Measurements from ENCODE around the gene CENPT.

Gene CENPT

GRCh38 chr16:67804853-67805542, 42.5 kb downstream of the CENPT start:
- no peak for DNase-seq (ENCODE audit: low read depth)
- no peak for TF ChIP-seq CTCF (IDR thresholded peaks at IDR 0.05; ENCODE audit: low read length, missing control alignments)
- peak overlapping the region; percentile 96 for H3K4me3 ChIP-seq (replicated peaks; ENCODE audit: low read depth, low read length)

DNA sequence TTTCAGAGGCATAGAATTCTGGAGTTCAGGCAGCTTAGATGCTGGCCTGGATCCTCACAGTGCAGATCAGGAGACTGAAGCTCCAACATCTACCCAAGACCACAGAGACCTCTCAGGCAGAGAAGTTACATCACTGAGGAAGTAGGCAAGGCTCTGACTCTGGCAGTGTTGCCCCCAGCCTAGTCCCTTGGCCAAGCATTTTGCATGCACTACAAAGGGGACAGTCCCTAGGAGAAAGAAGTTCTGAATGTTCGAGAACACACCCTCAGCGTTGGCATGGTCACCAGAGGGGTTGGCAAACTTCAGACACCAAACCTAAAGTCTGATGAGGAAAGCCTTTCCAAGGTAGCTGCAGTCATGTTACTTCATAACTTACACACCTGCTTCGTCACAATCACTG, 43.6 kb downstream of the CENPT start:
- no peak overlapping the region for H3K4me3 ChIP-seq (replicated peaks; ENCODE audit: low read depth, low read length)
- no peak for DNase-seq (ENCODE audit: low read depth)
- TF ChIP-seq CTCF (IDR thresholded peaks at IDR 0.05; ENCODE audit: low read length, missing control alignments): no peak

DNA sequence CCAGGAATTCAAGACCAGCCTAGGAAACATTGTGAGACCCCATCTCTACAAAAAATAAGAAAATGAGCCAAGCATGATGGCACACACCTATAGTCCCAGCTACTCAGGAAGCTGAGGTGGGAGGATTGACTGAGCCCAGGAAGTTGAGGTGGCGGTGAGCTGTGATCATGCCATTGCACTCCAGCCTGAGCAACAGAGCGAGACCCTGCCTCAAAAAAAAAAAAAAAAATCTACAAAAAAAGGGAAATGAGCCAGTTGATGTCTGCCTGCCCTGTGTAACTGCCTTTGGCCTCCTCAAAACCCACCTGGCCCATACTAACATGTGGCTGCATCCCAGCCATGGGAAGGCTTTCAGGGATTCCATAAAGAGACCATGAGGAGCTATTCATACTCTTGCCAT, 45.6 kb downstream of the CENPT start:
- no peak for DNase-seq (ENCODE audit: low read depth)
- TF ChIP-seq CTCF (IDR thresholded peaks at IDR 0.05; ENCODE audit: low read length, missing control alignments): no peak
- no peak overlapping the region for H3K4me3 ChIP-seq (replicated peaks; ENCODE audit: low read depth, low read length)

- H3K4me3 ChIP-seq (replicated peaks; ENCODE audit: low read depth, low read length): no peak overlapping the region
- TF ChIP-seq CTCF (IDR thresholded peaks at IDR 0.05; ENCODE audit: low read length, missing control alignments): no peak
- DNase-seq (ENCODE audit: low read depth): no peak
Measured at GRCh38 chr16:67801241-67801640, 46.3 kb downstream of the CENPT start.

- no peak for DNase-seq (ENCODE audit: low read depth)
- H3K4me3 ChIP-seq (replicated peaks; ENCODE audit: low read depth, low read length): no peak overlapping the region
- TF ChIP-seq CTCF (IDR thresholded peaks at IDR 0.05; ENCODE audit: low read length, missing control alignments): no peak
Measured at GRCh38 chr16:67800338-67800926, 47.1 kb downstream of the CENPT start.

DNA sequence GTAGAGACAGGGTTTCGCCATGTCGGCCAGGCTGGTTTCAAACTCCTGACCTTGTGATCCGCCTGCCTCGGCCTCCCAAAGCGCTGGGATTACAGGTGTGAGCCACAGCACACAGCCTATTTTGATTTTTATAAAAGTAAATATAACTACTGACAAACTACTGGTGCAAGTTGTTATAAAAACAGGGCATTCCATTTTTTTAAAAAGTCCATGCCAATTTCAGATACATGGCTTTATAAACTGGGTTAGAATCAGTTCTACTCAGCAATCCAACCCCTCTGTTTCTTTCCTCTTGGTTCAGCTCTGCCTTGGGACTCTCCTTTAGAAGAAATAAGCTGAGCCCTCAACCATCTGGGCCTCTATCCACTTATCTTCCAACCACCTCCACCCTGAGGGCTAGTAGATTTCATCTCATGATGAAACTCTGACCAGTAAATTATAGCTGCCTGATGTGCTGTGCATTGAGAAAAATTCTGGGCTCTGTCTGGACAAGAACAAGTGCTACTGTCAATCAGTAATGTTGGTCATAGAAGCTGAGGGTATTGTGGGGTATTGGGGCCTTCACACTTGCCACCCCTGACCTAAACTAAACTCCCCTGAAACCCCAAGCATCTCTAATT, 51.3 kb downstream of the CENPT start:
- no peak for TF ChIP-seq CTCF (IDR thresholded peaks at IDR 0.05; ENCODE audit: low read length, missing control alignments)
- H3K4me3 ChIP-seq (replicated peaks; ENCODE audit: low read depth, low read length): no peak overlapping the region
- no peak for DNase-seq (ENCODE audit: low read depth)
